ENCODE results near the gene GABRB3. TPM values are rescaled to one million over a fixed set of nuclear protein-coding genes. Genes with fewer than 3 reads are reported as not detected.

GABRB3 gene
- total and polyA plus RNA-seq, 2 of the 8 experiments (the other 6 are each of a cell fraction or from before 2014, with no cell fraction given) = 98.8 to 163 TPM

DNA sequence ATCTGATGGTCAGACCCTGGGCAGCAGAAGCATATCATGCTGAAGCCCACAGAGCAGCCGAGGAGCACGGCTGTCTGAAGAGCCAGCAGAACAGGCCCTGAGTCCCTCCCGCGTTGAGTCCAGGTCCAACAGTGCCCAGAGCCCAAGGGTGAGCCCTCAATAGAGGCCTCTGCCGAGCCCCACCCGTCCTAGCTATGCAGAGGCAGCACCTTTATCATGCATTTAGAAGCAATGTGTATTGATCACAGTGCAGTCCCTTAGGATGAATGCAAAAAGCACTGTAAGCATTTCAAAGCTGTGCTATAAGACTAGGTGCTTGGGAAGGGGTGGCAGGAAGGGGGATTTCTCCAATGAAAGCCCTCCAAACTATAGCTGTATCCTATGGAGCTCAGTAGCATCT is 208.5 kb downstream of the GABRB3 start:
- no peak overlapping the region for H2AFZ ChIP-seq (ENCODE audit: low read length)
- H3K79me2 ChIP-seq (ENCODE audit: control insufficient read depth in 1 of 2, insufficient read depth in 2 of 2, low read length in 2 of 2) = no peaks in the 10 kb centered on the region
- H4K5ac ChIP-seq (ENCODE audit: insufficient read length, low read depth, low read length) = no peak overlapping the region
- no peak overlapping the region for H3K23ac ChIP-seq (ENCODE audit: insufficient read length)
- no peak overlapping the region for H2BK15ac ChIP-seq (ENCODE audit: low read length)
- no peak overlapping the region for H3K9ac ChIP-seq (replicated peaks in 1 of 4; ENCODE audit: extremely low read depth in 1 of 4, low read depth in 3 of 4, low read length in 3 of 4)
- H3K4me2 ChIP-seq (ENCODE audit: insufficient read depth in 1 of 2, low read depth in 2 of 2, low read length in 2 of 2) = no peak overlapping the region
- H4K91ac ChIP-seq (replicated peaks; ENCODE audit: insufficient read length, low read length) = no peak overlapping the region
- H2BK5ac ChIP-seq (ENCODE audit: low read depth, low read length) = no peak overlapping the region
- H3K9me3 ChIP-seq (ENCODE audit: insufficient read depth in 2 of 2, low read depth in 1 of 2, low read length in 1 of 2) = no peaks in the 10 kb centered on the region
- WGBS, 2 experiments (ENCODE audit: extremely low coverage in 1 of 2, insufficient coverage in 1 of 2, insufficient read length in 1 of 2, insufficient replicate concordance in 2 of 2, low coverage in 1 of 2, low lambda C conversion rate in 2 of 2, missing lambda C conversion rate in 1 of 2) = 79% methylated on average over 6 of the region's 6 CpGs; no CpG with 5 or more reads in 1 of the 2 experiments
- TF ChIP-seq PHF8 (conservative IDR thresholded peaks at IDR 0.05; ENCODE audit: low read depth, low read length) = no peak
- TF ChIP-seq EP300 (IDR thresholded peaks at IDR 0.05; ENCODE audit: borderline replicate concordance in 1 of 2, low read depth in 2 of 2, low read length in 2 of 2) = no peak
- no peak for TF ChIP-seq TCF12 (IDR thresholded peaks at IDR 0.05; ENCODE audit: low read depth, low read length)
- TF ChIP-seq TBP (IDR thresholded peaks at IDR 0.05; ENCODE audit: low read depth, low read length) = no peak
- H3K4ac ChIP-seq (replicated peaks; ENCODE audit: insufficient read length, low read depth, low read length) = no peak overlapping the region
- no peaks in the 10 kb centered on the region for H3K27me3 ChIP-seq (replicated peaks in 1 of 4; ENCODE audit: control insufficient read depth in 3 of 4, extremely low read depth in 1 of 4, insufficient read depth in 3 of 4, low read length in 3 of 4)
- H4K20me1 ChIP-seq (replicated peaks in 1 of 2; ENCODE audit: control insufficient read depth in 1 of 2, insufficient read depth in 2 of 2, low read length in 2 of 2) = peaks cover 0 to 3% of the 10 kb centered on the region in 2 experiments
- ChIA-PET POLR2A (ENCODE audit: partially characterized antibody) (no interaction called here), CTCF (ENCODE audit: partially characterized antibody) (no interaction called here)
- no peak overlapping the region for H3K56ac ChIP-seq (replicated peaks; ENCODE audit: insufficient read length, low read depth, low read length)
- no peak overlapping the region for H2BK12ac ChIP-seq (ENCODE audit: low read depth, low read length)
- H3K23me2 ChIP-seq (ENCODE audit: low read depth, low read length) = no peaks in the 10 kb centered on the region; the same call in 1 of the 2 replicates
- H3K18ac ChIP-seq (ENCODE audit: extremely low read depth, low read length) = no peak overlapping the region
- no peak overlapping the region for H2AK5ac ChIP-seq (ENCODE audit: low read depth, low read length)
- no peak overlapping the region for H3K14ac ChIP-seq (ENCODE audit: insufficient read length)
- H3K79me1 ChIP-seq (ENCODE audit: low read depth, low read length) = no peaks in the 10 kb centered on the region
- no peak overlapping the region for H3K4me3 ChIP-seq (ENCODE audit: extremely low read depth in 1 of 4, insufficient read depth in 2 of 4, low read depth in 3 of 4, low read length in 4 of 4)
- no peak overlapping the region for H2BK120ac ChIP-seq (replicated peaks; ENCODE audit: low read depth, low read length)
- no peak overlapping the region for H2BK20ac ChIP-seq (ENCODE audit: low read length)
- H4K8ac ChIP-seq (ENCODE audit: extremely low read depth, insufficient read depth, low read length) = no peak overlapping the region
- peaks cover 0 to 3% (median 1%) of the 10 kb centered on the region in 4 experiments; a peak in 2 of 7 replicates for H3K4me1 ChIP-seq (replicated peaks in 1 of 4; ENCODE audit: control insufficient read depth in 3 of 4, insufficient read depth in 4 of 4, low read length in 3 of 4)
- FAIRE-seq = no peak
- DNase-seq (ENCODE audit: low read depth in 1 of 2, low spot score in 2 of 2) = no peak
- peaks cover 22 to 38% (median 28%) of the 10 kb centered on the region in 4 experiments for H3K36me3 ChIP-seq (ENCODE audit: control insufficient read depth in 2 of 4, insufficient read depth in 4 of 4, low read length in 3 of 4)
- no peak overlapping the region for H3K27ac ChIP-seq (ENCODE audit: low read depth, low read length)

Measured in H1 (cell line).